NCI-H460 (cell line): ENCODE results near the gene S1PR4. TPM values are rescaled to one million over a fixed set of nuclear protein-coding genes. Genes with fewer than 3 reads are reported as not detected.
"Not testable (repeated sequence)": the region's sequence is repeated elsewhere in the genome, so short reads cannot be mapped to it uniquely, and the experiment has no call there.

Source experiments
- DNase-seq: peaks from one replicate; pipeline ENCODE4 v3.0.0-alpha.2; 2016; ENCODE audit warnings: low read depth; ENCODE audit errors: extremely low read depth
- total RNA-seq: library from RNA; depleted of rRNA; stranded (reverse); fragments of >200 nt; shearing (Covaris generic); gene quantifications from 2 replicates; pipeline ENCODE4 v1.2.3, GENCODE V29; 2014

Gene S1PR4
- total RNA-seq, 1 experiment from 2014 or later: 0.07 TPM

- peak; percentile 48 for DNase-seq
These were observed 1.7 kb upstream of the S1PR4 start for GRCh38 chr19:3176715-3177501.

GRCh38 chr19:3178973-3179738 lies 587 bp downstream of the S1PR4 start:
- no peak for DNase-seq

GRCh38 chr19:3179739-3180293 lies 1.2 kb downstream of the S1PR4 start:
- no peak for DNase-seq

GRCh38 chr19:3183721-3184641 lies 5.4 kb downstream of the S1PR4 start:
- DNase-seq: no peak

- no peak for DNase-seq
These were observed 6.4 kb downstream of the S1PR4 start for GRCh38 chr19:3184847-3185460.

GRCh38 chr19:3185461-3186159 lies 7.0 kb downstream of the S1PR4 start, which contains the start of gene NCLN:
Gene NCLN (plus strand): TSS chr19:3185930. CDS start chr19:3186031, 101 bp downstream.
- DNase-seq: peak; percentile 86

GRCh38 chr19:3186160-3186688 lies 7.7 kb downstream of the S1PR4 start:
- DNase-seq: no peak

- DNase-seq: no peak
These were observed 8.5 kb downstream of the S1PR4 start for GRCh38 chr19:3186891-3187661.

GRCh38 chr19:3187662-3188511 lies 9.3 kb downstream of the S1PR4 start:
- no peak for DNase-seq

- DNase-seq: no peak
These were observed 10.3 kb downstream of the S1PR4 start for GRCh38 chr19:3188627-3189596.

GRCh38 chr19:3189702-3190469 lies 11.3 kb downstream of the S1PR4 start:
- no peak for DNase-seq

GRCh38 chr19:3190470-3190770 lies 11.9 kb downstream of the S1PR4 start:
- DNase-seq: no peak

GRCh38 chr19:3190921-3191805 lies 12.6 kb downstream of the S1PR4 start:
- DNase-seq: no peak

- DNase-seq: not testable (repeated sequence)
These were observed 13.2 kb downstream of the S1PR4 start for GRCh38 chr19:3191806-3192104.

- no peak for DNase-seq
These were observed 13.7 kb downstream of the S1PR4 start for GRCh38 chr19:3192228-3192635.
